Activated naive CD8-positive, alpha-beta T cell treated with anti-CD3 and anti-CD28 coated beads, Interleukin-2, amount 10 ng/mL, durations not matched to agents 7 days and 5 days (primary cell): Measurements from ENCODE around the gene CDH15. TPM values are rescaled to one million over a fixed set of nuclear protein-coding genes. Genes with fewer than 3 reads are reported as not detected.
"Not testable (repeated sequence)": the region's sequence is repeated elsewhere in the genome, so short reads cannot be mapped to it uniquely, and the experiment has no call there.

Source experiments
- ATAC-seq: fragments of 150-1000 bp; cut with Tn5 transposase; one replicate; pipeline ENCODE4 v1.10.0; 2021; ENCODE audit warnings: low read depth, moderate library complexity
- POLR2A ChIA-PET: fragments of 350-600 bp; sonication (Branson Sonifier 250); formaldehyde crosslinking; loops from one replicate; lab custom pipeline; 2021; ENCODE audit warnings: antibody characterized with exemption; lab: Charles Lee
- DNase-seq: peaks from one replicate; pipeline ENCODE4 v3.0.0; 2021
- H3K27ac Mint-ChIP-seq: one replicate; pipeline ENCODE4 v1.8.0; 2022; ENCODE audit warnings: mild to moderate bottlenecking, mixed read lengths
- H3K27me3 Mint-ChIP-seq: one replicate; pipeline ENCODE4 v1.8.0; 2022; ENCODE audit warnings: mild to moderate bottlenecking, moderate library complexity, mixed read lengths
- H3K36me3 Mint-ChIP-seq: one replicate; pipeline ENCODE4 v1.8.0; 2021; ENCODE audit warnings: mild to moderate bottlenecking, mixed read lengths
- H3K4me1 Mint-ChIP-seq: one replicate; pipeline ENCODE4 v1.8.0; 2021; ENCODE audit warnings: mixed read lengths
- H3K4me3 Mint-ChIP-seq: one replicate; pipeline ENCODE4 v1.8.0; 2022; ENCODE audit warnings: mild to moderate bottlenecking, moderate library complexity, mixed read lengths
- H3K9me3 Mint-ChIP-seq: one replicate; pipeline ENCODE4 v1.8.0; 2021; ENCODE audit warnings: mixed read lengths
- total RNA-seq, 2 experiments: library from RNA; stranded (reverse); gene quantifications; one replicate each; pipeline ENCODE4 v1.2.3, GENCODE V29; 2021

Gene CDH15
- total RNA-seq, 2 experiments from 2014 or later: not detected

DNA sequence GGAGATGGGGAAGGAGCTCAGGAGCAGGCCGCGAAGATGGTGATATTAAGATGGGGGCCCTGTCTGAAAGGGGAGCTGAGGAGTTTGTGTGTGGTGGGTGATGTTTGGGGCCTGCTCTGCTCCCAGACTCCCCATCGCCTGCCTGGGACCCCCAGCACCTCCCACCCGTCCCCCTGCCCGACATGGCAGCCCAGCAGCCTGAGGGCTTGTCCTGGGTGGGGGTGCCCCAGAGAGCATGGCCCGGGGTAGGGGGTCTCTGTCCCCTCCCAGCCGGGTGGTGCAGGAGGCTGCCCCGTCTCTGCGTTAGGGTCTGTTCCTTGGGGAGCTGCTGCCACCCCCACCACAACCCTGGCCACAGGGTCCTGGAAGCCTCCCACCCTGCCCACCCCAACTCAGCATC, 5.2 kb downstream of the CDH15 start:
- POLR2A ChIA-PET: no interaction called here

DNA sequence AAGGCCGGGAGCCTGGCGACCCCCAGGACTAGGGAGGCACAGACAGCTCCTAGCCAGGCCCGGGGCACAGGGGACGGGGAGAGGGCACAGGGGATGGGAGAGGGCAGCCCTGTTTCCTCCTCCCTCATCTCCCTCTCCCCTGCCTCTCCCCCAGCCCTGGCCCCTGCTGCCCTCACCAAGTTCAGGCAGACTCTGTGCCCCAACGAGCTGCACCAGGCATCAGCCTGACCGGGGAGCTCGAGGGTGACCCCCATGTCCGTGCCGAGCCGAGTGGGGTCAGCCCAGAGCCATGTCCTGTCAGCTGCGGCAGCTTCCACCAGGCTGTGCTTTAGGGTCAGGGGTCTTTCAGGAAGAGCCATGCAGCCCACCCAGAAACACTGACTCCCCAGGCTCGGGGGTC, 6.0 kb downstream of the CDH15 start:
- ATAC-seq (no peak), DNase-seq (no peak)
- no peaks in the 10 kb centered on the region for H3K9me3 Mint-ChIP-seq
- peaks cover 1% of the 10 kb centered on the region for H3K4me1 Mint-ChIP-seq
- H3K27me3 Mint-ChIP-seq: peaks cover 2% of the 10 kb centered on the region
- H3K27ac Mint-ChIP-seq: no peak overlapping the region
- H3K36me3 Mint-ChIP-seq: no peaks in the 10 kb centered on the region
- POLR2A ChIA-PET: no interaction called here
- H3K4me3 Mint-ChIP-seq: no peak overlapping the region

More for the DNA sequence above, 5.2 kb downstream of the CDH15 start:
- Mint-ChIP-seq H3K27me3 (peaks cover 2% of the 10 kb centered on the region), H3K4me1 (peaks cover under 1% of the 10 kb centered on the region), H3K4me3 (no peak overlapping the region), H3K36me3 (no peaks in the 10 kb centered on the region), H3K27ac (no peak overlapping the region), H3K9me3 (no peaks in the 10 kb centered on the region)
- DNase-seq (no peak), ATAC-seq (no peak)

DNA sequence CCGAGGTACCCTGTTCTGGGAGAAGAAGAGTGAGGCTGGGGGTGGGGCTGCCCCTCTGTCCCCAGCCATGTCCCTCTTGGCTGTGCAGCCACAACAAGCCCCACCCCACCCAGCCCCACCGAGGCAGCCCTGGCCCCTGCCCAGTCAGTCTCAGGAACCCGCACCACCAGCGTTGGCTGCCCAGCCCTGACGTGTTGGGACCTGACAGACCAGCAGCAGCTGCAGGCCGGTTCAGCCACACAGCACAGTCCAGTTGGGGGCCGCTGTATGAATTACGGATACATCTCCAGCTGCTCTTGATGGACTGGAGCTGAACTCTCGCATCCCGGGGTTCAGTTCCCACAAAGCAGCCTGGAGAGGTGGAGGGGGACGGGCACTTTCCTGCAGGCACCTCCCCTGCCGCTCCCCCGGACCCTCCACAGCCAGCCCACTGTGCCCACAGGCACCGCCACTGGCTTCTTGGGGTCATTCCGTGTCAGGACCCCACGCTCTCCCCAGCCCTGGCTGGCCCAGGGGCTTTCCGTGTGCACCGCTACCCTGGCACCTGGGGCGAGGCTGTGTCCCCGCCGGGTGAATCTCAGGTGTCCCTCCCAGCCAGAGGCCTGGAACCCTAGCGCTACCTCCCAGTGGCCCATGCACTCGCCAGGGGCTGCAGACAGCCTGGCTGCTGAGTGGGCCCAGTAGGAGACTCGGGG, 7.1 kb downstream of the CDH15 start:
- Mint-ChIP-seq H3K4me3 (no peak overlapping the region), H3K27me3 (no peaks in the 10 kb centered on the region), H3K27ac (no peak overlapping the region), H3K36me3 (no peaks in the 10 kb centered on the region), H3K9me3 (no peaks in the 10 kb centered on the region), H3K4me1 (peaks cover 2% of the 10 kb centered on the region)
- POLR2A ChIA-PET: no interaction called here
- ATAC-seq (no peak), DNase-seq (no peak)

DNA sequence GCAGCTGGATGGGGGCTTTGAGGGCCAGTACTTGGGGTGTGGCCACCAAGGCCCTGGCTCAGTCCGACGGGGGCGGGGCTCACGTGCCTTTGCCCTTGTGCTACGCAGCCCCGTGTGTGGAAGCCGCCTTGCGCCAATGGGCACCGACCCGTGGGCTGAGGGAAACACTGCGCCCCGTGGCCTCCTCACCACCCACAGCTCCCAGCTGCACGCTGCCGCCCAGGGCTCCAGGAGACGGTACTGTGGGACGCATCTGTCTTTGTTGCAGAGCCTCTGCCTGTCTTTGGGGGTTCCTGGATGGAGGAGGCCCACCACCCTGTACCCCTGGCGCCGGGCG, 7.6 kb downstream of the CDH15 start:
- ATAC-seq (no peak), DNase-seq (no peak)
- no peak overlapping the region for H3K4me3 Mint-ChIP-seq
- H3K36me3 Mint-ChIP-seq: no peaks in the 10 kb centered on the region
- H3K9me3 Mint-ChIP-seq: no peaks in the 10 kb centered on the region
- H3K27me3 Mint-ChIP-seq: no peaks in the 10 kb centered on the region
- POLR2A ChIA-PET: no interaction called here
- peaks cover 2% of the 10 kb centered on the region for H3K4me1 Mint-ChIP-seq
- no peak overlapping the region for H3K27ac Mint-ChIP-seq

DNA sequence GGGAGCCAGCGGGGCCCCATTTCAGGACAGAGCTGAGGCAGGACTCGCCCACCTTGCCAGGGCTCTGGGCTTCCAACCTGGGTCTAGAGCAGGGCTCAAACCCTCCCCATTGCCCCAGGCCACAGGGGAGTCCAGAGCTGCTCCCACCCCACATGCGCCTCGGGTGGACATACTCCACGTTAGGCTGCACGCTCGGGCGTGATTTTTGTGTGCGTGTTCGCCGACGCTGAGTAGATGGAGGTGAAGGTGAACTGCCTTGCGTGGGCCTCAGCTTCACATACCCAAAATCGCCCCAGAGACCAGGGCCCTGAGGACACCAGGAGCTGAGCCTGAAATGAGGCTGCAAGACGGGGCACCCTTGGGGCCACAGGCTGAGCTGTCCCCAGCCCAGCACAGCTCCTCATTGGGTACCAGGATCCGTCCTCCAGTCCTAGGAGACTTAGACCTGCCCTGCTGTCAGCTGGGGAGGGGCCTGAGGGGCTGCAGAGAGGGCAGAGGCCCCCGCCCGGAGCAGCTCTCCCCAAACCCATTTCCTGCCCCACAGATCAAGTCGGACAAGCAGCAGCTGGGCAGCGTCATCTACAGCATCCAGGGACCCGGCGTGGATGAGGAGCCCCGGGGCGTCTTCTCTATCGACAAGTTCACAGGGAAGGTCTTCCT, 8.2 kb downstream of the CDH15 start:
- no peak overlapping the region for H3K4me3 Mint-ChIP-seq
- no peak overlapping the region for H3K27ac Mint-ChIP-seq
- no peaks in the 10 kb centered on the region for H3K36me3 Mint-ChIP-seq
- ATAC-seq (no peak), DNase-seq (no peak)
- peaks cover 2% of the 10 kb centered on the region for H3K4me1 Mint-ChIP-seq
- peaks cover 3% of the 10 kb centered on the region for H3K27me3 Mint-ChIP-seq
- no peaks in the 10 kb centered on the region for H3K9me3 Mint-ChIP-seq
- POLR2A ChIA-PET: no interaction called here

DNA sequence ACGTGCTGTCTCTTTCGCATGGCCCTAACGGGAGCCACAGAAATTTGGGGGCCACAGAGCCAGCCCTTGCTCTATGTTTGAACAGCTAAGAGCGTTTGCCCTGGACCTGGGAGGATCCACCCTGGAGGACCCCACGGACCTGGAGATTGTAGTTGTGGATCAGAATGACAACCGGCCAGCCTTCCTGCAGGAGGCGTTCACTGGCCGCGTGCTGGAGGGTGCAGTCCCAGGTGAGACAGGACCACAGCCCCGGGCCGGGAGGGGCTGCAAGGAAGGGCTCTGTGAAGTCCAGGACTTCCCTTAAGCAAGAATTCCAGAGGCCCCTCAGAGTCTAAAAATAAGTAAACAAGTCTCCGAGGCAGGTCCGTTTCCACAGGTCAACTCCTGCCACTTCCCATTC, 11.9 kb downstream of the CDH15 start:
- H3K4me1 Mint-ChIP-seq: peaks cover 2% of the 10 kb centered on the region
- ATAC-seq: no peak
- peaks cover 3% of the 10 kb centered on the region for H3K27me3 Mint-ChIP-seq
- no peaks in the 10 kb centered on the region for H3K9me3 Mint-ChIP-seq
- POLR2A ChIA-PET: no interaction called here
- H3K27ac Mint-ChIP-seq: no peak overlapping the region
- H3K36me3 Mint-ChIP-seq: no peaks in the 10 kb centered on the region
- no peak overlapping the region for H3K4me3 Mint-ChIP-seq
- no peak for DNase-seq

DNA sequence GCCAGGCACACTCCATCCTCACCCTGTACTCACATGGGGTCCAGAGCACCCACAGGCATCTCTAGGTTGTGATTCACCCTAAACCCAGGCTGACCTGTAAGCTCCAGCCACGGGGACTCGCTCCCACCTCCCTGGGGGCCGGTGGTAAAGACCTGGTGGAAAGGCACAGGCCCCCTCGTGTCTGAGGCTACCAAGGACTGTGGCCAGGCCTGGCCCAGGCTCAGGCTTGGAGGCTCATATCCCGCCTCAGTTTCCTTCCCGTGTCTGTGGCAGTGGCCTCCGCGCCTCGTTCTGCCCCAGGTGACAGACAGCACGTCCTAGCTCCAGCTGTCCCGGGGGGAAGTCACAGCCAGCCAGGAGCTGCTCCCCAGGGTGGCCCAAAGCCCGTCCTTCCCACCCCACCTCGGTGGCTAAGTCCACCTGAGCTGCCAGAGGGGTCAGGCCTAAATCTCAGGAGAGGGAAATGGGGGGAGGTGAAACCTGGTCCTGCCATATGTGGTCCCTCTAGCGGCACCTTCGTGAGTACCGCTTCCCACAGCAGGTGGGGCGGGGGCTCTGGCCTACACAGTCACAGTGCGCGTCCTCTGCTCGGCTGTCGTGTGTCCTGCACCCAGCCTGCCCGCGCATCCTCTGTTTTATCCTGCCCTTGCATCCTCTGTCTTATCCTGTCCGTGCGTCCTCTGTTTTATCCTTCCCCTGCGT, 12.6 kb downstream of the CDH15 start:
- POLR2A ChIA-PET: no interaction called here
- no peak for DNase-seq
- H3K4me3 Mint-ChIP-seq: no peak overlapping the region
- peaks cover 2% of the 10 kb centered on the region for H3K4me1 Mint-ChIP-seq
- H3K27me3 Mint-ChIP-seq: peaks cover 3% of the 10 kb centered on the region
- H3K27ac Mint-ChIP-seq: no peak overlapping the region
- no peaks in the 10 kb centered on the region for H3K9me3 Mint-ChIP-seq
- no peak for ATAC-seq
- H3K36me3 Mint-ChIP-seq: no peaks in the 10 kb centered on the region

DNA sequence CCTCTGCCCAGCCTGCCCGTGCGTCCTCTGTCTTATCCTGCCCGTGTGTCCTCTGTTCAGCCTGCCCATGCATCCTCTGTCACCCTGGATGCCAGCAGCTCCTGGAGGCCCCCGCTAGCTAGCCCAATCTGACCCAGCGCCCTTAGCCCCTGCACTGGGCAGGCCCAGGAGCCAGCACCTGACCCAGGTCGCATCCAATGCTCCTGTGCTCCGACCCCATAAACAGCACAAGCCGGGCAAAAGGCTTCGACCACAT, 13.1 kb downstream of the CDH15 start:
- no peak overlapping the region for H3K27ac Mint-ChIP-seq
- POLR2A ChIA-PET: no interaction called here
- peaks cover 3% of the 10 kb centered on the region for H3K27me3 Mint-ChIP-seq
- no peaks in the 10 kb centered on the region for H3K9me3 Mint-ChIP-seq
- H3K36me3 Mint-ChIP-seq: no peaks in the 10 kb centered on the region
- no peak overlapping the region for H3K4me3 Mint-ChIP-seq
- peaks cover 2% of the 10 kb centered on the region for H3K4me1 Mint-ChIP-seq
- no peak for DNase-seq
- no peak for ATAC-seq

DNA sequence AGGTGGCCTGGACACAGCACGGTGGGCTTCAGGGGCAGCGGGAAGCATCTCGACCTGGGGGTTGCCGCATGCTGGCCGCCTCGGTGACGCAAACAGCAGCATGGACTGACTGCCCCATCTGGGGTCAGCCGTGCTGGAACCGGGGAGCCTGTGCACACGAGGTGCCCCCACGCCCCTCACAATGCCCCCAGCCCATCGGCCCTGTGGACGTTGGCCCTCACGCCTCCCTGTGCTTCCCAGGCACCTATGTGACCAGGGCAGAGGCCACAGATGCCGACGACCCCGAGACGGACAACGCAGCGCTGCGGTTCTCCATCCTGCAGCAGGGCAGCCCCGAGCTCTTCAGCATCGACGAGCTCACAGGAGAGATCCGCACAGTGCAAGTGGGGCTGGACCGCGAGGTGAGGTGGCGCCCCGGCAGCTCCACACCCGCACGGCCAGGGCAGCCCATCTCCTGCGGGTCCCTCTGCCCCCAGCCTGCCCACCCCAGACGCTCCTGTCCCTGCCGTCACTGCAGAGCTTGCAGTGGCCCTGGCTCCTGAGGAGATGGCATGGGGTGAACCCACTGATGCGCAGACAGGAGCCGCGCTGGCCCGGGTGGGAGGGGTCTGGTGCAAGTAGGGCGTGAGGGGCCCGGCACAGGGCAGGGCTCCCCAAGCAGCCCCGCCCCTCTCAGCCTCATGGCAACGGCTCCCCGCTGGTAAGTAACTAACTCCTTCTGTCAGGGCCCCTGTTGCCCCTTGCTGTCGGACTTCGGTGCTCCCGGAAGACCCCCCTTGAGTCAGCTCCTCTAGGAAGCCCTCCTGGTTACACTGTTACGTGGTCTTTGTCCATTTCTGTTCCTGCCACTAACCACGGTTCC, 13.6 kb downstream of the CDH15 start:
- Mint-ChIP-seq H3K4me3 (no peak overlapping the region), H3K27ac (no peak overlapping the region), H3K36me3 (no peaks in the 10 kb centered on the region), H3K4me1 (peaks cover 2% of the 10 kb centered on the region), H3K9me3 (no peaks in the 10 kb centered on the region), H3K27me3 (peaks cover 3% of the 10 kb centered on the region)
- DNase-seq (no peak), ATAC-seq (peak; percentile 23)
- POLR2A ChIA-PET: no interaction called here

DNA sequence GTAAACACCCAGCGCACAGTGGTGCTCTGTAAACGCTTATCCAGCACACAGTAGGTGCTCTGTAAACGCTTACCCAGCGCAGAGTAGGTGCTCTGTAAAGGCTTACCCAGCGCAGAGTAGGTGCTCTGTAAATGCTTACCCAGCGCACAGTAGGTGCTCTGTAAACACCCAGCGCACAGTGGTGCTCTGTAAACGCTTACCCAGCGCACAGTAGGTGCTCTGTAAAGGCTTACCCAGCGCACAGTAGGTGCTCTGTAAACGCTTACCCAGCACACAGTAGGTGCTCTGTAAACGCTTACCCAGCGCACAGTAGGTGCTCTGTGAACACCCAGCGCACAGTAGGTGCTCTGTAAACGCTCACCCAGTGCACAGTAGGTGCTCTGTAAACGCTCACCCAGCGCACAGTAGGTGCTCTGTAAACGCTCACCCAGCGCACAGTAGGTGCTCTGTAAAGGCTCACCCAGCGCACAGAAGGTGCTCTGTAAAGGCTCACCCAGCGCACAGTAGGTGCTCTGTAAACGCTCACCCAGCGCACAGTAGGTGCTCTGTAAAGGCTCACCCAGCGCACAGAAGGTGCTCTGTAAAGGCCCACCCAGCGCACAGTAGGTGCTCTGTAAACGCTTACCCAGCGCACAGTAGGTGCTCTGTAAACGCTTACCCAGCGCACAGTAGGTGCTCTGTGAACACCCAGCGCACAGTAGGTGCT, 14.5 kb downstream of the CDH15 start:
- DNase-seq, H3K36me3 Mint-ChIP-seq, H3K4me3 Mint-ChIP-seq, ATAC-seq, H3K27ac Mint-ChIP-seq, H3K27me3 Mint-ChIP-seq, H3K9me3 Mint-ChIP-seq, H3K4me1 Mint-ChIP-seq, POLR2A ChIA-PET: not testable (repeated sequence)

DNA sequence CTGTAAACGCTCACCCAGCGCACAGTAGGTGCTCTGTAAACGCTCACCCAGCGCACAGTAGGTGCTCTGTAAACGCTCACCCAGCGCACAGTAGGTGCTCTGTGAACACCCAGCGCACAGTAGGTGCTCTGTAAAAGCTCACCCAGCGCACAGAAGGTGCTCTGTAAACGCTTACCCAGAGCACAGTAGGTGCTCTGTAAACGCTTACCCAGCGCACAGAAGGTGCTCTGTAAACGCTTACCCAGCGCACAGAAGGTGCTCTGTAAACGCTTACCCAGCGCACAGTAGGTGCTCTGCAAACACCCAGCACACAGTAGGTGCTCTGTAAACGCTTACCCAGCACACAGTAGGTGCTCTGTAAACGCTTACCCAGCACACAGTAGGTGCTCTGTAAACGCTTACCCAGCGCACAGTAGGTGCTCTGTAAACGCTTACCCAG, 15.1 kb downstream of the CDH15 start:
- H3K27me3 Mint-ChIP-seq, DNase-seq, POLR2A ChIA-PET: not testable (repeated sequence)

DNA sequence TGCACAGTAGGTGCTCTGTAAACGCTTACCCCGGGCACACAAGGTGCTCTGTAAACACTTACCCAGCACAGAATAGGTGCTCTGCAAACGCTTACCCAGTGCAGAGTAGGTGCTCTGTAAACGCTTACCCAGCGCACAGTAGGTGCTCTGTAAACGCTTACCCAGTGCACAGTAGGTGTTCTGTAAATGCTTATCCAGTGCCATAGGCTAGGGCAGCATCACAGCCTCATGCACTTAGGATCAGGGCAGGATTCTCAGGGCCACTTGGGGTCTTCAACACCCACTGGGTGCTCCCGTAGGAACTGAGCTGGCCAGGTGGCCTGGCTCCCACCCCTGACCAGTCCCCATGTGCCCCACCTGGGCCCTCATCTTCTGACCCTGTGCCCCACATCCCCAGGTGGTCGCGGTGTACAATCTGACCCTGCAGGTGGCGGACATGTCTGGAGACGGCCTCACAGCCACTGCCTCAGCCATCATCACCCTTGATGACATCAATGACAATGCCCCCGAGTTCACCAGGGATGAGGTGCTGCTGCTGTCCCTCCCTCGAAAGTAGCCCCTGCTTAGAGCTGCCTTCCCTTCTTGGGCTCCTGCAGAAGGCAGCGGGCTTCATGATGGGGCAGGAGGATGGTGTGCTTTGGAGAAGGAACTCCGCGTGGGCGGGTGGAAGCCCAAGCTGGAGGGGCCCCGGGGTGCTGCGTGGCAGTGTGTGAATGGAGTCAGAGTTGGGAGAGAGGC, 15.7 kb downstream of the CDH15 start:
- Mint-ChIP-seq H3K4me1 (peaks cover 1% of the 10 kb centered on the region), H3K4me3 (no peak overlapping the region), H3K27me3 (peaks cover 3% of the 10 kb centered on the region), H3K9me3 (no peaks in the 10 kb centered on the region), H3K27ac (peak overlapping the region; percentile 42), H3K36me3 (no peaks in the 10 kb centered on the region)
- DNase-seq (peak; percentile 63), ATAC-seq (peak; percentile 51)
- POLR2A ChIA-PET: no interaction called here

More for the DNA sequence above, 15.1 kb downstream of the CDH15 start:
- H3K4me3 Mint-ChIP-seq, H3K4me1 Mint-ChIP-seq, H3K9me3 Mint-ChIP-seq, ATAC-seq, H3K27ac Mint-ChIP-seq, H3K36me3 Mint-ChIP-seq: not testable (repeated sequence)
